Ramos (cell line): ENCODE data around the gene TRUB1.

Experiments
- in situ Hi-C: fragments of 300-500 bp; cut with MboI; formaldehyde crosslinking; loops from one replicate; pipeline ENCODE4 v1.14.3; 2022; ENCODE audit warnings: low sequenced_read_pairs; ENCODE audit not compliant: unreplicated experiment

Gene TRUB1

DNA sequence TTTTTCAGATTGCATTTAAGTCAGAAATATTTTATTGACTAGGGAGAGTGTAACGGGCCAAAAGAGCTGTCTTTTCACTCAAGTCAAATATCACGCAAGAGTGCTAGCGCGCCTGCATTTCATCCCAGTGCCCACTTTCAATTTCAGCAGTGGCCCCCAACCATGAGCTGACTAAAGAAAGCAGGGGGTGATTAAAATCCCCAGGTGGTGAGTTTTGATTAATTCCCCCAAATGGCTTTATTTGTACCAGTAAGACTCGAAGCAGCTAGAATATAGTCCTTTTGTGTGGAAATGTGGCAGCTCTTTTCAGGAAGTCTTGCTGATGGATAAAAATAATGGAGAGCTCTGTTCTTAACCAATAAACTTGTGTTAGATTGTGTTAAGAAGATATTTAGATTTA lies 35.3 kb downstream of the TRUB1 start:
- in situ Hi-C loops, result no loop called here

DNA sequence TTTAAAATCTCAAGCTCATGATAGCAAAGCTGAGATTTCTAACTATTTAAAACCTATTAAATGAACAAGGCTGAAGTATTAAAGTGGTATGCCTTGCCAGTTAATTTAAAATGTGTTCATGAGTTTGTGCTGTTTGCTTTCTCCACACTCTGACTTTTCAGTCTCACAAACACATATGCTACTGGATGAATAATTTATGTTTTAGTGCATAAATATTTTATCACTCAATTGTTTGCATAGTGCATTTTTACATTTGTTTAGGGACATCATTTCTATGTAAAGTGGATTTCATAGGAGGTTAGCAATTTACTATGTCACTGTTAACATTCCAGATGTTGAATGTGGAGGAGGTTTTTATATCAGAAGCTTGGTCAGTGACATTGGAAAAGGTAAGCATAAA lies 36.0 kb downstream of the TRUB1 start:
- in situ Hi-C loops, result no loop called here

DNA sequence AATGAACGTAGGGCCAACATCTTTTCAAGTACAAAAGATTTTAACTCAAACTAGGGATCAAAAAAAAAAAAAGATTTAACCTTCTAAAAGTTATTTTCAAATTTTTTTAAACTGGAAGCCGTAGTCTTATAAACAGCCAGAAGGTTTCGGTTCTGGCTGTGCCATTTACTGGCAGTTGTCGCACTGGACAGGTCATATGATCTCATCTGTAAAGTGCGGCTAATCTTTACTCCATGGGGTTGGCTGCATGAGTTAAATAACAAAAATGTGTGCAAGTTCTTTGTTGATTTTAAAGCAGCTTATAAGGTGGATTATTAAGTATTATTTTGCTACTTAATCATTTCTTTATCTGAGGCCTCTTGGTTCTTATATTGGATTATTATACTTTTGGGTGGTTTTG lies 36.6 kb downstream of the TRUB1 start:
- in situ Hi-C loops, result no loop called here

- in situ Hi-C loops, result no loop called here
Observed at GRCh38 chr10:114975091-114975490, 37.1 kb downstream of the TRUB1 start.

DNA sequence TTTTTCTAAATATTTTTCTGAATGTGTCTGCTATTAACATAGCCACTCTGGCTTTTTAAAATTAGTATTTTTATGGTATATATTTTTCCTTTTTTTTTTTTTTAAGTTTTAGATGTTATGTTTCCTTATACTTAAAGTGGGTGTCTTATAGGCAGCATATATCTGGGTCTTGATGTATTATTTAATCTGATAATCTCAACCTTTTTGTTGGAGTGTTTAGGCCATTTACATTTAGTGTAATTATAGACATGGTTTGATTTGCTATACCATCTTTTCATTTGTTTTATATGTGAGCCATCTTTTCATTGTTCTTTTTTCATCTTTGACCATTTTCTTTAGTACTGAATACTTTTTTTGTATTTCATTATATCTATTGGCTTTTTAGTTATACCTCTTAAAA lies 45.0 kb downstream of the TRUB1 start:
- in situ Hi-C loops, result no loop called here

DNA sequence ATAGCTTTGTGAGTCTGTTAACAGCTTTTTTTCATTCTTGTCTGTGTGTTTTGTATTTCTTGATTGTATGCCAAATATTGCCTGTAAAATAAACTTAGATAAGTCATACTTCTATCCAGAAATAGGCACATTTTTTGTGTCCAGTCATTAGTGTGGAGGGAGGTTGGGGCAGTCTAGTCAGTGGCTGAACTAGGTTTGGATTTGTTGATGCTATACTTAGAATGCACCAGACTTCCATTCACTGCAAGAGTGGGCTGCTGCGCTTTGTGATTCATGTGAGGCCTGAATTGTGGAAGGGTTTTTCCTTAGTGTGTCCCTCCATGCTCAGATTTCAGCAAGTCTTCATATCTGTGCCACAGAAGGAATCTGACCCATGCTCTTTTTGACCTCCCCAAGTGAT lies 50.0 kb downstream of the TRUB1 start:
- in situ Hi-C loops, result no loop called here

DNA sequence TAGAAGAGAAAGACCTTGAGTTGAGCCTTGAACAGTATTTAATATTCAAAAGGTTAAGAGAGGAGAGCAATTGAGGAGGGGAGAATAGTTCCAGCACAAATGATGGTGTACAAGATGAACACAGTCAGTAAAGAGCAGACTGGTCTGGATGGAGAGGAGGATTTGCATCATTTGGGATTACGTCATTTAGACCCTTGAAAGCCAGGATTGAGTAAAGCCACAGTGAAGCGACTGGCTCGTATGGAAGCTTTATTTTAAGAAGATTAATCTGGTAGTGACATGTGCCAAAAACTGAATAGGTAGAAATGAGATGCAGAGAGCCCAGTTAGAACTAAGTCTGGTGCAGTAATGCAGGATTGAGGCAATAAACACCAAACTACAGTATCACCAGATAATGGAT lies 52.6 kb downstream of the TRUB1 start:
- in situ Hi-C loops, result no loop called here

DNA sequence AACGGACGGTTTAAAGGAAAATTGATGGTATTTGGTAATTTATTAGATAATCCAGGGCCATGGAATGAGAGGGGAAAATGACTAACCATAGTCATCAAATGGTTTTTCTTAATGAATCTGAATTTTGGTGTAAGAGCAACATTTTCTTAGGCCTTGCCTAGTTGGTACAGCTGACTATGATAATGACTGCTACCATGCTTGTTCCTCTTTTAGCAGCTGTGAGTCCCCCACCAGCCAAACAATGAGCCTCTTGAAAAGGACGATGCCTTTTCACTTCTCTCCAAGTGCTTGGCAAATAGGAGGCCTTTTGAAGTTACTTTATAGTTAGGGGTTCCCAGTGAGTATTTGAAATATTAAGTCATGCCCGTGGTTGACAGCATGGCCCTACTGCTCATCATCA lies 53.0 kb downstream of the TRUB1 start:
- in situ Hi-C loops, result no loop called here

DNA sequence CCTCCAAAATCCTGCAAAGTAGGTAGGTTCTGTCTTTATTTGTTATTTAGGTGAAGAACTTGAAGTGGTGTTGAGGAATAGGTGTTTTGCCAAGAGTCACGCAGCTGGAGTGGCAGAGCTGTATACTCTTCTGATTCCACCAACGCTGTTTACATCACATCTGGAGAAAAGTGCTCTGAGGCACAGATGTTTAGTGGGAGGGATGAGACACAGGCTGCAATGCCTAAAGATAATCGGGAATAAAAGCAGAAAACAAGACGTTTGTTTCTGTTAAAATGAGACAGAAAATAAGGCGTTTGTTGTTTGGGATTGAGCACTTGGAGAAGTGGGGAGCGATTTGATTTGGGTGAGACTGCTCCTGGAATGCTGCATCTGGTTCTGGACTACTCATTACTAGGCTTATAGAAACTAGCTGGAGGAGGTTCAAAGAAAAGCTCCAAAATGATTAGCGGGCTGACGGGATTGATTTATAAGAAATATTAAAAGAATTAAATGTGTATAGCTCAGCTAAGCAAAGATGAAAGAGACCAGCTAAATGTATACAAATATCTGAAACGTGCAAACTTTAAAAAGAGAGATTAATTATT lies 54.3 kb downstream of the TRUB1 start:
- in situ Hi-C loops, result no loop called here

DNA sequence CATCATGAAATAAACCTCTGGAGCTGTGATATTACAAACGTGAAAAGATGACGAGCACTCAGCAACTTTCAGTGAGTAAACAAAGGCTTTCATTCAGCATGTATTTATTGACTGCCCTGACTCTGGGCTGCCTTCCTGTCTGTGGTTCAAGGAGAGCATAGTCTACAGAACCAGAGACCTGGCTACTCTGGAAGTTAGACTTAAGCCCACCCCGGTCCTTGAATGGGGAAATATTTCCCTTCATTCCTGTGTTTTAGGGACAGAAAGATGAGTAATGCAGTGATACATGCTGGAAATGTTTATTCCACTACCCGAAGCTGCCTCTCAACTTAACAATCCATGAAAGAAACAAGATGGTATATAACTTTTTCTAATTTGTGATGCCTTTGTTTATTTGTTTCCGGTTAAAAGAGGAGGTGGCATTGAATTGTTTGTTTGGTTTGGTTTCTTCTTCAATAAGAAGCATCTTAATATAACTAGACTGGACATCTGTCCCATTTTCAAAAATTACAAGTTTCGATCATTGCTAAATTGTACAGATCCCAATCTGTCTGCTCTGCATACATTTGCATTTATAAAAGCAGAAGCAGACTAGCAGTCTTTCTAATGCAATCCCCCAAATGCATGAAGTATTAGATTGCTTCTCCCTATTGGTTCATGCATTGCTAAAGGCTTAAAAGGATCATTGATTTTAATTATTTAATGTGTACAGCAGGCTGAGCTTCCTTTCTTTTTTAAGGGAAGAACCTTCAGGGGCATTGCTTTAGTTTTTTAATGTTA lies 57.7 kb downstream of the TRUB1 start:
- in situ Hi-C loops, result no loop called here

DNA sequence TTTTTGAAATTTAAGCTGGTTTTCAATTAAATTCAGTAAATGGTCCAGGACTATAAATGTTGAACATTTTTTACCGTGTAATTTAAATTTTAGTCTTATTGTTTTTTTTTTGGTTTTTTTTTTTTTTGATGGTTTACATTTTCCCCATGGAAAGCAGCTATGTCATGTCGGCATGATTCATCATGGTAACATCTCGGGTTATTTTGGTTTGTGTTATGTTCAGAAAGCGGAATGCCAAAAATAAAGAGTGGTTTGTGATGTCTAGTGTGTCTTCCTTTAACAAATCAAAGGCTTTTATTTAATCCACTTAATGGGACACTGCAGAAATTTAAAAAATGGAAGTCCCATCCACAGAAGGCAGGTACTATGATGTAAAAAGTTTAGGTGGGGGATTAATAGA lies 58.5 kb downstream of the TRUB1 start:
- in situ Hi-C loops, result no loop called here

DNA sequence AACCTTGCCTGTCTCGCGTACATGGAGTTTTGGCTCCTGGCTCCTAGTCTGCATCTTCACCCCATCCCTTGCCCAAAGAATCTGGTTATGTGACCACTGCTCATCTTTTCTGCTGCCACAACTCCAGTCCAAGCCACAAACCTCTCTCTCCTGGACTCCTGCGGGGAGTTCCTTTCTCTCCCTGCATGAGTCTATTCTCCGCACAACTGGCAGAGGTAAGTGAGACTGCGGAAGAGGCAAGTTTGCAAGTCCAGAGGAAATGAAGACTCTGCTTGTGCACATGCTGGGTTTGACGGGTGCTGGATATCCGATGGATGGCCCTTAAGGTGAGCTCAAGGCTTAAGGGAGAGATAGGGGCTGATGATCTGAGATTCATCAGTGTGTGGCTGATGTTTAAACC lies 61.0 kb downstream of the TRUB1 start:
- in situ Hi-C loops, result no loop called here

GRCh38 chr10:115001506-115002381 lies 63.7 kb downstream of the TRUB1 start:
- in situ Hi-C loops, result no loop called here

DNA sequence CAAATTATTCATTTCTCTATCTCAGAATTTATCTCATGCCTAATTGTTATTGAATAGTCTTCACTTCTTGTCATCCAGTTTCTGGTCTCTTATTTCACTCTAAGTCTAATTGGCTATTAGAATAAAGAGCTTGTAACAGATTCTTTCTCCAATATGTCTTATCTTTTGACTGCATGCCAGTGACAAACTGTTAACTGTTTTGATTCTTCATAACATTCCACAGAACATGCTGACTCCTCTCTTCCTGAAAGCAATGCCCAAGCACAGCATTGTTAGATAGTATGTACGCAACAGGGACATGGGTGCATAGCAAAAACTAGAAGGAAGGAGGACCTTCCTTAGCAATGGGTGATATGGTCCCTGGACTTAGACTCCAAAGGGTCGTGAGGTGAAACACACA lies 65.4 kb downstream of the TRUB1 start:
- in situ Hi-C loops, result no loop called here

- in situ Hi-C loops, result no loop called here
Observed at GRCh38 chr10:115004236-115004862, 66.4 kb downstream of the TRUB1 start.

DNA sequence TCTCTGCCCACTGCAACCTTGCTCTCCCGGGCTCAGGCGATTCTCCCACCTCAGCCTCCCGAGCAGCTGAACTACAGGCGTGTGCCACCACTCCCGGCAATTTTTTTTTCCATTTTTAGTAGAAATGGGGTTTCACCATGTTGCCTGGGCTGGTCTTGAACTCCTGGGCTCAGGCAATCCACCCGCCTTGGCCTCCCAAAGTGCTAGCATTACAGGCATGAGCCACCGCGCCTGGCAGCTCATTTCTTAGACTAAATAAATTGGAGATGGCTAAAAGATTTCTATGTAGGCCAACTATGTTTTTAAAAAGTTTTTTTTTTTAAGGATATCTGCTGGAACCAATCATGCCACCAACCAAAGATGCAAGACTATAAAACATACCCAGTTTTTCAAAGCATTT lies 67.8 kb downstream of the TRUB1 start:
- in situ Hi-C loops, result no loop called here

DNA sequence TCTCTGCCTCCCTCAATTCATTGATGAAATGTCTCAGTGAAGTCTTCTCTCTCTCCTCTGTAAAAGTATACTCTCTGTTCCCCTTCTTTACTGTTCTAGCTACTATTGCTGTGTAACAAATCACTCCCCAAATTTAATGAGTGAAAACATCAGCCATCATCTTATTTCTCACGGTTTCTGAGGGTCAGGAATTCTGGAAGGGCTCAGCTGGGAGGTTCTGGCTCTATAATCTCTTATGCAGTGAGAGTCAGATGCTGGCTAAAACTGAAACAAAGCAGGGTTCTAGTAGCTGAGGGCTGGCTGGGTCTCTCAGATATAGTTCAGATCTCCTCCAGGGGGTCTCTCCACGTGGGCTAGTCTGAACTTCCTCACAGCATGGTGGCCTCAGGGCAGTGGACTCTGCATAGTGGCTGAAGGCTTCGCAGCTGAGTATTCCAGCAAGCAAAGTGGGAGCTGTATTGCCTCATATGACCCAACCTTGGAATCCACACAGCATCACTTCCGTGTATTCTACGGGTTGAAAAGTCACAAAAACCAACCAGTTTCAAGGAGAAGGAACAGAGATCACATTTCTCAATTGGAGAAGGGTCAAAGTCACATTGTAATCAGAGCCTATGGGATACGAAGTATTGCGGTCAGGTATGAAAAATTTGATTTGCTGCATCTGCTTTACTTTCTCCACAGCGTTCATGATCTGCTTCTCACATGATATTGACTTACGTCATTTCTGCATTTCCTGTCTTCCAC lies 80.4 kb downstream of the TRUB1 start:
- in situ Hi-C loops, result no loop called here

GRCh38 chr10:115020449-115020848 lies 82.5 kb downstream of the TRUB1 start:
- in situ Hi-C loops, result no loop called here

- in situ Hi-C loops, result no loop called here
Observed at GRCh38 chr10:115022733-115023132, 84.7 kb downstream of the TRUB1 start.

- in situ Hi-C loops, result no loop called here
Observed at GRCh38 chr10:115023715-115024114, 85.7 kb downstream of the TRUB1 start.
